ENCODE measurements around the gene NRCAM.

NRCAM gene

DNA sequence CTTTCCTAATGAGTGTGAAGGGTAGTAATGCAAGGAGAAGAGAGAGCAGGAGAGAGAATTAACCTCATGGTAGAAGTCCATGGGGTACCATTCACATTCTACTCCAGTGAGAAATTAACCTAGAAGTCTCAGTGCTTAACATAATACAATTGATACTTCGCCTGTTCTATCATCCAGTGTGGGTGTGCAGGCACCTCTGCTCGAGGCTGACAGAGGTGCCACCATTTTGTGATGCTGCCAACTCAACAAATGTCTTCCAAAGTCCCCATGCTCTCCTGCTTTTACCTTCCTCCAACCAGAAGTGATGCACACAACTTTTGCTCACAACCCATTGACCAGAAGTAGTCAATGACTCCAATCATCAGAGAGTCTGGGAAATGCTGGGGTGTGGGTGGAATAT lies 207.8 kb downstream of the NRCAM start:
- no peak for TF ChIP-seq GATA2 (IDR thresholded peaks at IDR 0.05; ENCODE audit: low read depth, low read length)
- TF ChIP-seq GATA3 (IDR thresholded peaks at IDR 0.05; ENCODE audit: low read depth, low read length), result no peak

DNA sequence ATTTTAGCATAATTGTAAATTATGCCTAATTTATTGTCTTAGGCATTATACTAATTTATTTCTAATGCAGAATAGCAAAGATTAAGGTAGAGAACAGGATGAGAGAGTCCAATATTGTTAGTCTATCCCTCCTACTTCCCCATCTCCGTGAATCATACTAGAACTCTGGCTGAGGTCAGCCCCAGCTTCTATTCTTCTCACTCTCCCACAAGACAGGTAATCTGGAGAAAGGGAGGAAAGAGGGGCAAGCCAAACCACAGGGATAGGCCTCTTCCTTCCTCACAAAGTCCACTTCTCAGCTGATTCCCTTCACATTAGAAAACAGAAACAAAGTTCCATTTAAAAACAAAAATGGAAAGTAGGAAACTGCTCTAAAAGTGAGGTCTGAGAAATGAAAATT lies 208.6 kb downstream of the NRCAM start:
- TF ChIP-seq GATA3 (IDR thresholded peaks at IDR 0.05; ENCODE audit: low read depth, low read length) (no peak), GATA2 (IDR thresholded peaks at IDR 0.05; ENCODE audit: low read depth, low read length) (no peak)

DNA sequence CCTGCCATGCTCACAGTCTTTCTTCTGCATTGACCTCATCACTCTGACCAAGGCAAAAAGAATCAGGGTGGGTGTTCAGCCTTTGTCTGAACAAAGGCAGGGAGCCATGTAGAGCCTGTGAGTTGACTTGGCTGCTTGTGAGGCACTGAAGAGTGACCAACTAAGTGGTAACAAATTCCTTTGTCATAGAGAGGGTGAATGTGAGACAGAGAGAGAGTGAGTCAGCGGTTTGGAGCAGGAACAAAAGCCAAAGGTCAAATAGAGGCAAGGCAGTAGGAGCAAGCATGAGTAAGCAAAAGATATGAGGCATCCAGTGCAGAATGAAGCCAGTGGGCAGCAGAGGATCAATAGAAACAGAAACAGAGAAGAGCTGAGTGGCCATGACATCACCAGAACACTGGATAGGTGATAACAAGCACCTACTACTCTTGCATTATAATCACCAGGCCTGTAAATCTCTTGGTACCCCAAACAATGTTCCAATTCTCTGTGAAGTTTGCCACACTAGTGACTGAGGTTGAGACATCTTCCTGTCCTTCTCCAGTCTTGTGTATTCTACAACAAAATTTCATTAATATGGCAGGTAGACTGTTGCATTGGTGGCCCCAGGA lies 209.9 kb downstream of the NRCAM start:
- TF ChIP-seq GATA2 (IDR thresholded peaks at IDR 0.05; ENCODE audit: low read depth, low read length) (no peak), GATA3 (IDR thresholded peaks at IDR 0.05; ENCODE audit: low read depth, low read length) (no peak)

DNA sequence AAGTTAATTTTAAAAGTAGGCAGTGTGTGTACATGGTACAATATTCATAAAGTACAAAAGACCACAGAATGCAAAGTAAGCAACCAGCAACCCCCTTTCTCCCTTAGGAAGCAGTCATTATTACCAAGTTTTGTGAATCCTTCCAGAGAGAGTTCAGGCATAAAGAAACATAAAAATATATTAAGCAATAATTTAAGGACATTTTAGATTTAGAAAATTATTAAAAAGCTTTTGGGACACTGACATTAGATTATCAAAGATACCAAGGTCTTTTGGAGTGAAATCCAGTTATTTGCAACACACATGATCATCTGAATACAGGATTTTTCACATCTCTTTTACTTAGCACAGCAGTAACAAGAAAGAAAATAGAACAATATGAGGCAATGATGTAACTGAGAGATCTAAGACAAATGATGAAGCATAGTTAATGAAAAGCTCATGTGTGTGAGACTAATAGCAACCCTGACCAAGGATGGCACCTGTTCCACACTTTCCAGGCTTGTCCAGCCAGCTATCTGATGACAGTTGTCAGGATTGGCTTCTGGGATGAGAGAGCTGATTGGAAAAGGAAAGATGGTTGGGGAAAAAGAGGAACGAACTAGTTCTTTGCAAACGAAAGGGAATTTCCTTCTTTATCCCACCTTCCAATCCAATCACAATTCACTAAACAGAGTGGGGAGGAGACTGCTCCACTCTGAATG lies 210.6 kb downstream of the NRCAM start:
- TF ChIP-seq GATA3 (IDR thresholded peaks at IDR 0.05; ENCODE audit: low read depth, low read length) (no peak), GATA2 (IDR thresholded peaks at IDR 0.05; ENCODE audit: low read depth, low read length) (no peak)

DNA sequence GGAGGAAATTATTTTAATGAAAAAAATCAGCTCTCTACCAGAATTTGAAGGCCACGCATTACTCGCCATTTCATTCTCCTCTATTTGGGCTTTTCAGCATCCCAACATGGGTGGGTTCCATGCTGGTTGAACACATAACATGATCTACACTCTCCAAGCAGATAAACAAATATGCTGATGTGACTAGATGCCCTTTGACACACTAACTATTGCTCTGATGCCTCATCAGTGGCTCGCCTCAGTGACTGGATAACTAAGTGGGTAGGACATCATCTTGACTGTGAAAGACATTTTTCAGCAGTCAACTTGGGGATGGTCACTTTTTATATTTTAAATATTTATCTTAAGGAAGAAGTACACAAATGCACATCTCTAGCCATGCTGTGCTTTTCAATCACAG lies 212.1 kb downstream of the NRCAM start:
- TF ChIP-seq GATA2 (IDR thresholded peaks at IDR 0.05; ENCODE audit: low read depth, low read length), result no peak
- no peak for TF ChIP-seq GATA3 (IDR thresholded peaks at IDR 0.05; ENCODE audit: low read depth, low read length)

DNA sequence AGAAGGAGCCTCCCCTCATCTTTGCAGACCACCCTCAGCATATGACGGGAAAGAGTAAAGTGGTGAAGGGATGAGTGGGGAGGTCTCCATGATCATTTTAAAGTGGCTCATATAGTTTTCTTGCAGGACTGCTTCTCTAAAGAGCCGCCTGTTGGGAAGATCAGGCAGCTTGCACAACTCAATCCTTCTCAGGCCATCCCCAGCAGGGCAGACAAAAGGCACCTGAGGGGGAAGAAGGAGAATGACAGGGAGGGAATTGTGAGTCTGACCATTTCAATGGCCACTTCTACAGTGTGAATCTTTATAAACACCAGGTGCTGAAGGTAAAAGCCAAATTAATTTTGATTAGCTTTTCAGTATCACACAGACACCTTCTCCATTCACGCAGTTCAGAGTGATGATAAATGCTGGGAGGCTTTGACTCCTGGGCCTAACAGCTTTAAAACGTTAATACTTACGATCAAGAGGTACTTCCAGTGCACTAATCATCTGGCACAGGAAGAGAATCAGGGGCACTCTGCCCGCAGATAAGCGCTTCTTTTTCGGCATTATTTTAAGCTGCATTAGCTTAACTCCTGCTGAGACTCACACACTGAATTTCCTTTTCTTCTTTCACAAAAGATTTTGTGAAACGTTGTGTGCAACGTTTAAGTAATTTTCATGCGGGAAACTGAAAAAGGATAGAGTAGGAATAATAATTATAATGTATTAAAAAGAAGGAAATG lies 216.6 kb downstream of the NRCAM start:
- TF ChIP-seq GATA3 (IDR thresholded peaks at IDR 0.05; ENCODE audit: low read depth, low read length) (no peak), GATA2 (IDR thresholded peaks at IDR 0.05; ENCODE audit: low read depth, low read length) (no peak)

DNA sequence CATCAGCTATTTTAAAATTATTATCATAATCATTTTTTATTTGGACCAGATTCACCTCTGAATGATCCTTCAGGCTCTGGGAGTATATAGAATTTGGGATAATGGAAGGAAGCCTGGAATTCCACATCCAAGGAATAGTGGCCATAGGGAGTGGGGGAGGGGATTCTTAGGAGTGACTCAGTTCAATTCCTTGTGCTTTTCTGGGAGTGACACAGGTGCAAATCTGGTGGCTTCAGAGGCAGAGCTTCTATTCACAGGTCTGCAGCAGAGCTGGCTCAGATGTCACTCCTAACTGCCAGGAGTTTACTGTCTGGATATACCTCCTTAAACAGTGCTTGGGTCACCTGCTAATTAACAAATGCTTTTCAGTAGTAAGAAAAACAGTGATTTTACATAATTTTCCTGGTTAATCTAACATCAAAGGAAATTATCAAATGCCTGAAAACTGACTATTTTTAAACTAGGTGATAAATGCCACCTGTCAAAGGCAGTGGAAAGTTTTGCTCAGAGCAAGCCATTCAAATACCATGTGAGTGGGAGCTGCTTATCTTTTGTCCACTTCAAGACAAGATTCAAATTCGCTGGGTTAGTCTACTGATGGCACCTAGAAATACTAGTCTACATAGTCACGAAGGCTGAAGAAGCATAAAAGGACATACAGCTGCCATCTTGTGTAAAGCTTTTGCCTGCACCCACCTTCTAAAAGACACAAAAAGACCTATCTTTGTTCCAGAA lies 219.4 kb downstream of the NRCAM start:
- TF ChIP-seq GATA2 (IDR thresholded peaks at IDR 0.05; ENCODE audit: low read depth, low read length), result no peak
- no peak for TF ChIP-seq GATA3 (IDR thresholded peaks at IDR 0.05; ENCODE audit: low read depth, low read length)

DNA sequence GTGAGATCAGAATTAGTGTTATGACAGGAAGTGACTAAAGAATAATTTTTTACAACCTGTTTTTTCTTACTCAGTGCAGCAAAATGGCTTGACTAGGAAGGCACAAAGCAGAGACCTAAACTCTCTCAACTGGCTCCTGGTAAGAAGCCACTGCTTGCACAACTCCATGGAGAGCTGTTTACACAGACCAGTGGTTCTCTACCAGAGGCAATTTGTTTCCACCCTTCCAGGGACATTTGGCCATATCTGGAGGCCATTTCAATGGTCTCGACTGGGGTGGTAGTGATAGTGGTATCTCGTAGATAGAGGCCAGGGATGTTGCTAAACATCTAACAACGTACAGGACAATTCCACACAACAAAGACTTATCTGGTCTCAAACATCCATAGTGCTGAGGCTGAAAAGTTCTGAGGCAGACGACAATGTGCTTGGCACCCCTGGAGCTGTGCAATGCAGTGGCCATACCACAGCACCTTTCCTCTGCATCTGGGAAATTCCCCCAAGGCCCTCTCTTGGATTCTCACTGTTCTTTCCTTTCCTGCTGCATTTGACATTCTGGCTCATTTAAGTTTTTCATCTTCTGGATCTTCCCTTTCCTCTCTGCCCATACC lies 220.7 kb downstream of the NRCAM start:
- TF ChIP-seq GATA3 (IDR thresholded peaks at IDR 0.05; ENCODE audit: low read depth, low read length) (no peak), GATA2 (IDR thresholded peaks at IDR 0.05; ENCODE audit: low read depth, low read length) (no peak)

DNA sequence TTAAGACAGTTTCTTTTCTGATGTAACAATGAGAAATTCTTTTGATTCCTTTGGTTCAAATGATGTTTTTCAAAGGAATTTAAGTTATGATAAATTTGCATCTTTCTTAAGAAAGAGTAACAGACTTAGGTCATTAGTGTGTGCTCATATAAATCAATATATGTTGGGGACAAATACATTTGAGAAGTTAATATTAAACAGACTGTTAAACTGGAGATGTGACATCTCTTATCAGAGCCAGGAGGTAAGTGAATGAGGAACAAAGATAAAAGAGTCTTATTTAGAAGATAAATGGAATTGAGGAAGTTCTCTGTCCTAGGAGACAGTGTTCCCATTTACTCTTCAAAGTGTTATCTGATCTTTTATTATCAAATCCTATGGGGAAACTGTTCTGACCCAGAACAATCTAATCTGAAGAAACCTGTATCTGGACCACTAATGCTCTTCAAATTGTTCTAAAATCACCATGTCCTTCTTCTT lies 221.2 kb downstream of the NRCAM start:
- TF ChIP-seq GATA3 (IDR thresholded peaks at IDR 0.05; ENCODE audit: low read depth, low read length) (no peak), GATA2 (IDR thresholded peaks at IDR 0.05; ENCODE audit: low read depth, low read length) (no peak)

DNA sequence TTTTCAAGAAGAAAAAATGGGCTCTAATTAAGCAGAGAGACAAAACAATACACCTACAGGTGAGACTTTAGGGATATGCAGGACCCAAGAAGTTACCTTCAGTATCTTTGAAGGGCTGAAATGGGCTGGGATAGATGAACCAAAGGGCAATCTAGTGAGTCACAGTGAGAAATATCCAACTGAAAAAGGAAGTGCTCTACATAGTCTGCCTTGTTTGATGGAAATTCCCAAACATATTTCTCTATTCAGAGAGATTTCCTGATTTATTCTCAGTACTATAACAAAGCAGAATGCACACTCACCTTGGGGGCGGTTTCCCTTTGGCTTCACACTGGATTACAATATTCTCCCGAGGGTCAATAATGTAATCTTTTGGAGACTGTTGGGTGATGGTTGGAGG lies 222.0 kb downstream of the NRCAM start:
- TF ChIP-seq GATA3 (IDR thresholded peaks at IDR 0.05; ENCODE audit: low read depth, low read length) (no peak), GATA2 (IDR thresholded peaks at IDR 0.05; ENCODE audit: low read depth, low read length) (no peak)

DNA sequence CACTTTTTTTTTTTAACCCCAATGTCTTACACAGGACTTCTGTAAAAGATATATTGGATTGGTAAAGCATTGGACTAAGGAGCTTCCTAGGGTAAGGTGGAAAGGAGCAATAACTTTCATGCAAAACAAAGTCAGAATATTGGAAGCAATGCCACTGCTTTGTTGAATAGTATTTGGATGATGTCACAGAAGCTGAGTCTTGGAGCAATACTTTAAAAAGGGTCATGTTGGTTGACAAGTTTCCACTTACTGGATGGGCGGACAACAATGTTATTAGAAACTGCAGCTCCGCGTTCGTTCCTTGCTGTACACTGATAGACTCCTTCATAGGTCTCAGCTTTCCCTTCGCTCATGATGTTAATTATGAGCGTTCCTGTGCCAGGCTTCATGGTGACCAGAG lies 224.2 kb downstream of the NRCAM start:
- TF ChIP-seq GATA3 (IDR thresholded peaks at IDR 0.05; ENCODE audit: low read depth, low read length) (no peak), GATA2 (IDR thresholded peaks at IDR 0.05; ENCODE audit: low read depth, low read length) (no peak)

DNA sequence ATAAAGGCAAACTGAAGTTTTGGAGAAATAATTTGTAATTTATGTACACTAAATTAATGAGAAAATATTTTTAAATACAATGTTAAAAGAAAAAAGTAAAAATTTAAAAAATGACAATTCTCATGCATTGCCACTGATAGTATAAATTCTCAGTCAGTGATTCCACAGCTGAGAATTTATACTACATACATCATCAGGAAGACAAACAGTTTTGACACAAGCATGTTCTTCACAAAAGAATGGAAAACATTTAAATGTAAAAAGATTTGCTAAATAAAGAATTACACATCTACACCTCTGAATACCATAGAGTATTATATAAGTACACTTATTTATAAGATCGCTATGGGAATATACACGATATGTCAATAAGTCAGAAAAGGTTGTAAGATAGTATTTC lies 225.0 kb downstream of the NRCAM start:
- no peak for TF ChIP-seq GATA2 (IDR thresholded peaks at IDR 0.05; ENCODE audit: low read depth, low read length)
- TF ChIP-seq GATA3 (IDR thresholded peaks at IDR 0.05; ENCODE audit: low read depth, low read length), result no peak

DNA sequence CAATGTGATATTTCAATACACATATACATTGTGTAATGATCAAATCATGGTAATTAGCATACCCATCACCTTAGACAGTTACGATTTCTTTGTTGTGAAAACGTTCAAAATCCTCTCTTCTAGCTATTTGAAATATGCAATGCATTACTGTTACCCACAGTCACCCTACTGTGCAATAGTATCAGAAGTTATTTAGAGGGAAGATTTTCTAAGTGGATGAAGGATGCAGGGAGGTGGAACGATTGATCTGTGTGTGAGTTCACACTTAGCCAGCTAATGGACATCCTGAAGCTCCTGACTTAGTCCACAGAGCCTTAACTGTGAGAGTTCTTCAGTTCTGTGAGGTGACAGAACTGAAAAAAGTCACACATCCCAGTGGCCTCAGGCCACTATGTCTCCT lies 228.9 kb downstream of the NRCAM start:
- no peak for TF ChIP-seq GATA3 (IDR thresholded peaks at IDR 0.05; ENCODE audit: low read depth, low read length)
- no peak for TF ChIP-seq GATA2 (IDR thresholded peaks at IDR 0.05; ENCODE audit: low read depth, low read length)

DNA sequence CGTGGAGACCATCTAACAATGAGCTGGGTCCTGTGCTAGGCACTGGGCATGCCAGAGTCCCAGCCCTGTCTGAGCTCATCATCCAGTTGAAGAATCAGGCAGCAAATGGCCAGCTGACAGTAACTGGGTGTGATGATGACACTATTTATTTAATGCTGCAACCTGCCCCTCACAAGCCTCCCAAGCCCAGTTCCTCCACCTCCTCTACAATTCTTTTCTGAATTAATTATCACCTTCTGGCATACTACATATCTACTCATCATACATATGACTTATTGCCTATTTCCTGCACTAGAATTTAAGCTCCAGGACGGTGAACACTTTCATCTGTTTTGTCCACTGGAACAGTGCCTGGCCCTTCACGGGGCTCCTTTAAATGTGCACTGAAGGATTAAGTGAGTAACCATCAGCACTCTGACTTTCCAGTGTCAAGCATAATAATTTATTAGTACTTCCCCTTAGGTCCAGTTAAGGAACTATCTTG lies 229.4 kb downstream of the NRCAM start:
- no peak for TF ChIP-seq GATA2 (IDR thresholded peaks at IDR 0.05; ENCODE audit: low read depth, low read length)
- no peak for TF ChIP-seq GATA3 (IDR thresholded peaks at IDR 0.05; ENCODE audit: low read depth, low read length)
